KMS-11 (cell line): ENCODE measurements around the gene TSEN15.

ENCODE experiments used
- H2AFZ ChIP-seq: fragments of 200-600 bp; sonication (generic); 2 replicates; pipeline ENCODE4 v1.6.1; 2016; ENCODE audit warnings: antibody characterized with exemption, mixed run types, low read depth
- H3K27ac ChIP-seq: fragments of 200-600 bp; sonication (generic); 2 replicates; pipeline ENCODE4 v1.6.1; 2016; ENCODE audit warnings: mild to moderate bottlenecking, mixed run types
- H3K27me3 ChIP-seq: fragments of 200-600 bp; sonication (generic); 2 replicates; pipeline ENCODE4 v1.6.1; 2017; ENCODE audit warnings: mild to moderate bottlenecking, low read depth, mixed run types, moderate library complexity; ENCODE audit not compliant: insufficient read depth
- H3K36me3 ChIP-seq: fragments of 200-600 bp; sonication (generic); 2 replicates; pipeline ENCODE4 v1.6.1; 2017; ENCODE audit warnings: mild to moderate bottlenecking, mixed run types; ENCODE audit not compliant: insufficient read depth
- H3K4me1 ChIP-seq: fragments of 200-600 bp; sonication (generic); 2 replicates; pipeline ENCODE4 v1.6.1; 2016; ENCODE audit warnings: mild to moderate bottlenecking, low read depth, mixed run types; ENCODE audit not compliant: poor library complexity, severe bottlenecking
- H3K4me2 ChIP-seq: fragments of 200-600 bp; sonication (generic); 2 replicates; pipeline ENCODE4 v1.7.0; 2016; ENCODE audit warnings: mild to moderate bottlenecking, mixed run types
- H3K4me3 ChIP-seq: fragments of 200-600 bp; sonication (generic); IDR thresholded peaks from 2 replicates; pipeline ENCODE4 v1.6.1; 2017; ENCODE audit warnings: low read depth, low read length, mixed read lengths; ENCODE audit not compliant: insufficient read depth
- H3K79me2 ChIP-seq: fragments of 200-600 bp; sonication (generic); 2 replicates; pipeline ENCODE4 v1.6.1; 2016; ENCODE audit warnings: low read depth, mixed run types; ENCODE audit not compliant: insufficient read depth
- H3K9ac ChIP-seq: fragments of 200-600 bp; sonication (generic); 2 replicates; pipeline ENCODE4 v1.6.1; 2016; ENCODE audit warnings: mild to moderate bottlenecking, mixed run types
- H4K20me1 ChIP-seq: fragments of 200-600 bp; sonication (generic); 2 replicates; pipeline ENCODE4 v1.6.1; 2016; ENCODE audit warnings: mild to moderate bottlenecking, mixed run types; ENCODE audit not compliant: insufficient read depth
- TF ChIP-seq, protein P1 (sequence below): fragments of 200-600 bp; sonication (generic); conservative IDR thresholded peaks from 2 replicates; pipeline ENCODE4 v1.6.1; 2017; ENCODE audit warnings: low read depth, mild to moderate bottlenecking, antibody characterized with exemption, low read length, moderate library complexity, mixed read lengths

The TSEN15 gene

GRCh38 chr1:184056921-184057555 lies 5.5 kb downstream of the TSEN15 start:
- Histone ChIP-seq H2AFZ (no peak overlapping the region), H3K4me1 (peaks cover 30% of the 10 kb centered on the region), H3K36me3 (no peaks in the 10 kb centered on the region; the same call in 1 of the 2 replicates), H3K4me2 (no peak overlapping the region), H3K27me3 (no peaks in the 10 kb centered on the region), H4K20me1 (no peaks in the 10 kb centered on the region), H3K27ac (no peak overlapping the region), H3K4me3 (no peak overlapping the region), H3K79me2 (peaks cover 73% of the 10 kb centered on the region), H3K9ac (no peak overlapping the region)
- TF ChIP-seq, protein P1, sequence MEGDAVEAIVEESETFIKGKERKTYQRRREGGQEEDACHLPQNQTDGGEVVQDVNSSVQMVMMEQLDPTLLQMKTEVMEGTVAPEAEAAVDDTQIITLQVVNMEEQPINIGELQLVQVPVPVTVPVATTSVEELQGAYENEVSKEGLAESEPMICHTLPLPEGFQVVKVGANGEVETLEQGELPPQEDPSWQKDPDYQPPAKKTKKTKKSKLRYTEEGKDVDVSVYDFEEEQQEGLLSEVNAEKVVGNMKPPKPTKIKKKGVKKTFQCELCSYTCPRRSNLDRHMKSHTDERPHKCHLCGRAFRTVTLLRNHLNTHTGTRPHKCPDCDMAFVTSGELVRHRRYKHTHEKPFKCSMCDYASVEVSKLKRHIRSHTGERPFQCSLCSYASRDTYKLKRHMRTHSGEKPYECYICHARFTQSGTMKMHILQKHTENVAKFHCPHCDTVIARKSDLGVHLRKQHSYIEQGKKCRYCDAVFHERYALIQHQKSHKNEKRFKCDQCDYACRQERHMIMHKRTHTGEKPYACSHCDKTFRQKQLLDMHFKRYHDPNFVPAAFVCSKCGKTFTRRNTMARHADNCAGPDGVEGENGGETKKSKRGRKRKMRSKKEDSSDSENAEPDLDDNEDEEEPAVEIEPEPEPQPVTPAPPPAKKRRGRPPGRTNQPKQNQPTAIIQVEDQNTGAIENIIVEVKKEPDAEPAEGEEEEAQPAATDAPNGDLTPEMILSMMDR = no peak

- H3K27me3 ChIP-seq = no peaks in the 10 kb centered on the region
- TF ChIP-seq, protein P1 = no peak
- no peaks in the 10 kb centered on the region; the same call in 1 of the 2 replicates for H3K36me3 ChIP-seq
- no peak overlapping the region for H3K4me2 ChIP-seq
- H2AFZ ChIP-seq = no peak overlapping the region
- H3K4me1 ChIP-seq = peaks cover 7% of the 10 kb centered on the region
- no peak overlapping the region for H3K4me3 ChIP-seq
- peaks cover 45% of the 10 kb centered on the region for H3K79me2 ChIP-seq
- H4K20me1 ChIP-seq = no peaks in the 10 kb centered on the region
- no peak overlapping the region for H3K27ac ChIP-seq
- H3K9ac ChIP-seq = no peak overlapping the region
Measured at GRCh38 chr1:184059887-184060286, 8.4 kb downstream of the TSEN15 start.

DNA sequence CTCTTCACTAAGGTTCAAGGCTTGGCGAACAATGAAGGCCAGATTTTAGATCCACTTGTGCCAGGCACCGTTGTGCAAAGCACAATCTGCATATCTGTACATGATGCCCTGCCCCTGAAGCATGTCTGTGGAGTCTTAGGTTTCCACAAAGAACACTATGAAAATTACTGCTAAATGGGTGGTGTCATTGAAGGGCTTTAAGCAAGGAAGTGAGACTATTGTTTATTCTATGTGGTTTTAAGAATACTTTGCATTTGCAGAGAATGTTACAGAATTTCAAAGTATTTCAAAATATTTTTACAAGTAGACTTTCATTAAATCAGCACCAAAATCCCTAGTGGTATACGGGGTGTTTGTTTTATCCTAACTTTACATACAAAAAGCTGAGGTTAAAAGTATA lies 8.8 kb downstream of the TSEN15 start:
- H3K27ac ChIP-seq = no peak overlapping the region
- H4K20me1 ChIP-seq = no peaks in the 10 kb centered on the region
- TF ChIP-seq, protein P1 = no peak
- peaks cover 40% of the 10 kb centered on the region for H3K79me2 ChIP-seq
- no peaks in the 10 kb centered on the region for H3K27me3 ChIP-seq
- H3K4me2 ChIP-seq = no peak overlapping the region
- H3K4me1 ChIP-seq = peaks cover 7% of the 10 kb centered on the region
- no peak overlapping the region for H2AFZ ChIP-seq
- H3K36me3 ChIP-seq = no peaks in the 10 kb centered on the region
- no peak overlapping the region for H3K9ac ChIP-seq
- H3K4me3 ChIP-seq = no peak overlapping the region

- Histone ChIP-seq H3K79me2 (peaks cover 36% of the 10 kb centered on the region), H3K4me3 (no peak overlapping the region), H3K27ac (no peak overlapping the region), H3K4me2 (no peak overlapping the region), H3K9ac (no peak overlapping the region), H3K4me1 (peaks cover under 1% of the 10 kb centered on the region), H2AFZ (no peak overlapping the region), H3K27me3 (no peaks in the 10 kb centered on the region), H4K20me1 (no peaks in the 10 kb centered on the region), H3K36me3 (no peaks in the 10 kb centered on the region)
- TF ChIP-seq, protein P1 = no peak
Measured at GRCh38 chr1:184061396-184062003, 10.0 kb downstream of the TSEN15 start.
